ENCODE data around the gene COX6B1.

COX6B1 gene

GRCh38 chr19:35641515-35642151 is 6.5 kb upstream of the COX6B1 start, which contains the start of gene ETV2:
Gene ETV2, plus strand, starts transcription at chr19:35641745. Its CDS starts 716 bp downstream, at chr19:35642461.
- H2AFZ ChIP-seq (ENCODE audit: low read depth, low read length): peak within 1 kb of the TSS; percentile 99; the same call in 1 of the 2 replicates

DNA sequence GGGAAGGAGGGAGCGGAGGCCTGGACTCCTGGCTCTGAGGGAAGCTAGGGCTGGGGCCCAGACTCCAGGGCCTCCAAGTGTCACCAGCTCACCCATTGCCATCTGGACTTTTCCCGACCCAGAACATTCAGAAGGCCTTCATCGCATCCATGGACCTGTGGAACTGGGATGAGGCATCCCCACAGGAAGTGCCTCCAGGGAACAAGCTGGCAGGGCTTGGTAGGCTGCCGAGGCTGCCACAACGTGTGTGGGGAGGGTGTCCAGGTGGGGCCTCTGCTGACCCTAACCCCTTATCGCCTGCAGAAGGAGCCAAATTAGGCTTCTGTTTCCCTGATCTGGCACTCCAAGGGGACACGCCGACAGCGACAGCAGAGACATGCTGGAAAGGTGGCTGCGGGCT is 5.8 kb upstream of the COX6B1 start:
- no peak for DNase-seq
- Histone ChIP-seq H3K4me1 (ENCODE audit: insufficient read depth, low read length) (peaks cover 44% of the 10 kb centered on the region), H3K4me3 (ENCODE audit: low read depth in 1 of 2, low read length in 2 of 2) (peak overlapping the region in 1 of 2 experiments; percentile 15; a peak in 1 of 4 replicates), H4K20me1 (ENCODE audit: insufficient read depth, low read length) (0 out of 2 replicates have a peak, but pooled peaks cover 3% of the 10 kb centered on the region), H2AFZ (ENCODE audit: low read depth, low read length) (peak overlapping the region; percentile 99; the same call in 1 of the 2 replicates), H3K27ac (ENCODE audit: low read length) (no peak overlapping the region), H3K9me3 (ENCODE audit: insufficient read depth, low read length, severe bottlenecking) (no peaks in the 10 kb centered on the region), H3K36me3 (ENCODE audit: insufficient read depth, low read length) (peaks cover 10% of the 10 kb centered on the region), H3K79me2 (ENCODE audit: insufficient read depth, low read length) (no peaks in the 10 kb centered on the region), H3K27me3 (ENCODE audit: insufficient read depth, low read length, poor library complexity) (no peaks in the 10 kb centered on the region), H3K9ac (ENCODE audit: low read depth, low read length) (peak overlapping the region; percentile 69; the same call in 1 of the 2 replicates), H3K4me2 (ENCODE audit: insufficient read depth, low read length) (peak overlapping the region; percentile 83)
- TF ChIP-seq CTCF (IDR thresholded peaks at IDR 0.05; ENCODE audit: borderline replicate concordance, extremely low read depth, low read length, poor library complexity, severe bottlenecking) (no peak), EZH2 (IDR thresholded peaks at IDR 0.05; ENCODE audit: borderline replicate concordance, low read depth, low read length, severe bottlenecking) (no peak)
- no peak for ATAC-seq (ENCODE audit: insufficient read depth, low read depth)

More at GRCh38 chr19:35641515-35642151, 6.5 kb upstream of the COX6B1 start, which contains the start of gene ETV2:
- Histone ChIP-seq H3K4me1 (ENCODE audit: insufficient read depth, low read length) (peaks cover 40% of the 10 kb centered on the region), H3K9ac (ENCODE audit: low read depth, low read length) (peak within 1 kb of the TSS; percentile 69; the same call in 1 of the 2 replicates), H3K27ac (ENCODE audit: low read length) (no peak within 1 kb of the TSS), H3K4me3 (ENCODE audit: low read depth in 1 of 2, low read length in 2 of 2) (peak within 1 kb of the TSS in 1 of 2 experiments; percentile 15; a peak in 1 of 4 replicates), H4K20me1 (ENCODE audit: insufficient read depth, low read length) (0 out of 2 replicates have a peak, but pooled peaks cover 3% of the 10 kb centered on the region), H3K36me3 (ENCODE audit: insufficient read depth, low read length) (peaks cover 17% of the 10 kb centered on the region), H3K9me3 (ENCODE audit: insufficient read depth, low read length, severe bottlenecking) (no peaks in the 10 kb centered on the region), H3K4me2 (ENCODE audit: insufficient read depth, low read length) (peak within 1 kb of the TSS; percentile 83), H3K79me2 (ENCODE audit: insufficient read depth, low read length) (no peaks in the 10 kb centered on the region), H3K27me3 (ENCODE audit: insufficient read depth, low read length, poor library complexity) (no peaks in the 10 kb centered on the region)
- TF ChIP-seq EZH2 (IDR thresholded peaks at IDR 0.05; ENCODE audit: borderline replicate concordance, low read depth, low read length, severe bottlenecking) (no peak), CTCF (IDR thresholded peaks at IDR 0.05; ENCODE audit: borderline replicate concordance, extremely low read depth, low read length, poor library complexity, severe bottlenecking) (no peak)
- ATAC-seq (ENCODE audit: insufficient read depth, low read depth) (no peak), DNase-seq (no peak)

- H3K79me2 ChIP-seq (ENCODE audit: insufficient read depth, low read length): no peaks in the 10 kb centered on the region
Measured at GRCh38 chr19:35642798-35643254, 5.3 kb upstream of the COX6B1 start.

More at GRCh38 chr19:35642798-35643254, 5.3 kb upstream of the COX6B1 start:
- Histone ChIP-seq H3K9me3 (ENCODE audit: insufficient read depth, low read length, severe bottlenecking) (no peaks in the 10 kb centered on the region), H3K9ac (ENCODE audit: low read depth, low read length) (peak overlapping the region; percentile 69), H2AFZ (ENCODE audit: low read depth, low read length) (peak overlapping the region; percentile 99), H3K4me2 (ENCODE audit: insufficient read depth, low read length) (peak overlapping the region; percentile 83), H3K27me3 (ENCODE audit: insufficient read depth, low read length, poor library complexity) (no peaks in the 10 kb centered on the region), H3K4me3 (ENCODE audit: low read depth in 1 of 2, low read length in 2 of 2) (peak overlapping the region; percentile 42 to 85; a peak in 3 of 4 replicates), H3K36me3 (ENCODE audit: insufficient read depth, low read length) (peaks cover 5% of the 10 kb centered on the region), H3K27ac (ENCODE audit: low read length) (peak overlapping the region; percentile 92), H4K20me1 (ENCODE audit: insufficient read depth, low read length) (0 out of 2 replicates have a peak, but pooled peaks cover 3% of the 10 kb centered on the region), H3K4me1 (ENCODE audit: insufficient read depth, low read length) (peaks cover 49% of the 10 kb centered on the region)
- ATAC-seq (ENCODE audit: insufficient read depth, low read depth) (no peak), DNase-seq (no peak)
- TF ChIP-seq CTCF (IDR thresholded peaks at IDR 0.05; ENCODE audit: borderline replicate concordance, extremely low read depth, low read length, poor library complexity, severe bottlenecking) (no peak), EZH2 (IDR thresholded peaks at IDR 0.05; ENCODE audit: borderline replicate concordance, low read depth, low read length, severe bottlenecking) (no peak)

Measured in DND-41 (cell line).